ENCODE results near the gene C6orf89. TPM values are rescaled to one million over a fixed set of nuclear protein-coding genes. Genes with fewer than 3 reads are reported as not detected.

The C6orf89 gene
- total and polyA plus RNA-seq, 2 donors (not counting 1 experiment from before 2014, with no cell fraction given): 47.1 to 66.7 TPM

GRCh38 chr6:36875250-36875633 lies 10.5 kb upstream of the C6orf89 start:
- H3K4me3 ChIP-seq (replicated peaks in 1 of 4; ENCODE audit: control extremely low read depth in 1 of 4, insufficient read depth in 1 of 4, low read depth in 3 of 4, low read length in 4 of 4): peak overlapping the region; percentile 79 to 96 (median 94)
- no peaks in the 10 kb centered on the region for H4K20me1 ChIP-seq (ENCODE audit: control insufficient read depth, extremely low read depth, insufficient read depth, low read length)
- H3K36me3 ChIP-seq (ENCODE audit: control insufficient read depth, insufficient read depth, low read length): no peaks in the 10 kb centered on the region
- H3K4me2 ChIP-seq (ENCODE audit: extremely low read depth, insufficient read depth, low read length): peak overlapping the region; percentile 48
- peak overlapping the region; percentile 97 for H3K9ac ChIP-seq (ENCODE audit: insufficient read depth, low read length)
- H3K79me2 ChIP-seq (ENCODE audit: control insufficient read depth, insufficient read depth, low read length): peaks cover 14% of the 10 kb centered on the region
- no peak for DNase-seq (ENCODE audit: low read depth in 2 of 2)
- no peak for TF ChIP-seq EZH2 (IDR thresholded peaks at IDR 0.05; ENCODE audit: low read length, missing control alignments)
- TF ChIP-seq, protein P1, sequence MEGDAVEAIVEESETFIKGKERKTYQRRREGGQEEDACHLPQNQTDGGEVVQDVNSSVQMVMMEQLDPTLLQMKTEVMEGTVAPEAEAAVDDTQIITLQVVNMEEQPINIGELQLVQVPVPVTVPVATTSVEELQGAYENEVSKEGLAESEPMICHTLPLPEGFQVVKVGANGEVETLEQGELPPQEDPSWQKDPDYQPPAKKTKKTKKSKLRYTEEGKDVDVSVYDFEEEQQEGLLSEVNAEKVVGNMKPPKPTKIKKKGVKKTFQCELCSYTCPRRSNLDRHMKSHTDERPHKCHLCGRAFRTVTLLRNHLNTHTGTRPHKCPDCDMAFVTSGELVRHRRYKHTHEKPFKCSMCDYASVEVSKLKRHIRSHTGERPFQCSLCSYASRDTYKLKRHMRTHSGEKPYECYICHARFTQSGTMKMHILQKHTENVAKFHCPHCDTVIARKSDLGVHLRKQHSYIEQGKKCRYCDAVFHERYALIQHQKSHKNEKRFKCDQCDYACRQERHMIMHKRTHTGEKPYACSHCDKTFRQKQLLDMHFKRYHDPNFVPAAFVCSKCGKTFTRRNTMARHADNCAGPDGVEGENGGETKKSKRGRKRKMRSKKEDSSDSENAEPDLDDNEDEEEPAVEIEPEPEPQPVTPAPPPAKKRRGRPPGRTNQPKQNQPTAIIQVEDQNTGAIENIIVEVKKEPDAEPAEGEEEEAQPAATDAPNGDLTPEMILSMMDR (conservative IDR thresholded peaks at IDR 0.05 in 1 of 2, IDR thresholded peaks at IDR 0.05 in 1 of 2; ENCODE audit: low read depth in 1 of 2, low read length in 2 of 2): no peak
- no peaks in the 10 kb centered on the region for H3K9me3 ChIP-seq (ENCODE audit: control insufficient read depth, insufficient read depth, low read depth, low read length)
- peak overlapping the region; percentile 98 for H3K27ac ChIP-seq (ENCODE audit: insufficient read depth, low read length)
- peaks cover 3% of the 10 kb centered on the region for H3K4me1 ChIP-seq (ENCODE audit: control insufficient read depth, extremely low read depth, insufficient read depth, low read length)
- H2AFZ ChIP-seq (ENCODE audit: low read length): peak overlapping the region; percentile 100
- H3K27me3 ChIP-seq (ENCODE audit: control insufficient read depth, insufficient read depth, low read length): no peaks in the 10 kb centered on the region

DNA sequence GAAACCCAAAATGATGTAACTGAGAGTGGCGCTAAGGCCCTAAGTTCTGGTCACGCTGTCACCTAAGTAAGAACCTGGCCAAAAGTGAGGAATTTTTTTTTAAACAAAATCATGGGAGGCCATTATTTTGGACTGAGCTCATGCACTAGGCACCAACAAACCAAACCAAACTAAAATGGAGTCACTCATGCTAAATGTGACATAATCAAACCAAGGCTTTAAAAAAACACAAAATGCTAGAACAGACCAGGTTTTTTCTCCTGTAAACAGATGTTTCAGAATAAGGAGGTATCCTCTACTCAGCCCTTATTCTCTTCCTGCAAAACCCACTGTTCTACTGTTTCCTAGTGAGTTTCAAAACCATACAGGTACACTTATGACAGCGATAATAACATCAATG lies 1.1 kb upstream of the C6orf89 start:
- Histone ChIP-seq H2AFZ (ENCODE audit: low read length) (peak overlapping the region; percentile 7), H3K79me2 (ENCODE audit: control insufficient read depth, insufficient read depth, low read length) (peaks cover 28% of the 10 kb centered on the region), H3K9me3 (ENCODE audit: control insufficient read depth, insufficient read depth, low read depth, low read length) (no peaks in the 10 kb centered on the region), H3K4me2 (ENCODE audit: extremely low read depth, insufficient read depth, low read length) (no peak overlapping the region), H4K20me1 (ENCODE audit: control insufficient read depth, extremely low read depth, insufficient read depth, low read length) (no peaks in the 10 kb centered on the region), H3K27me3 (ENCODE audit: control insufficient read depth, insufficient read depth, low read length) (no peaks in the 10 kb centered on the region), H3K4me1 (ENCODE audit: control insufficient read depth, extremely low read depth, insufficient read depth, low read length) (peaks cover 6% of the 10 kb centered on the region), H3K4me3 (replicated peaks in 1 of 4; ENCODE audit: control extremely low read depth in 1 of 4, insufficient read depth in 1 of 4, low read depth in 3 of 4, low read length in 4 of 4) (no peak overlapping the region), H3K36me3 (ENCODE audit: control insufficient read depth, insufficient read depth, low read length) (no peaks in the 10 kb centered on the region), H3K27ac (ENCODE audit: insufficient read depth, low read length) (no peak overlapping the region), H3K9ac (ENCODE audit: insufficient read depth, low read length) (no peak overlapping the region)
- TF ChIP-seq EZH2 (IDR thresholded peaks at IDR 0.05; ENCODE audit: low read length, missing control alignments): no peak
- TF ChIP-seq, protein P1 (conservative IDR thresholded peaks at IDR 0.05 in 1 of 2, IDR thresholded peaks at IDR 0.05 in 1 of 2; ENCODE audit: low read depth in 1 of 2, low read length in 2 of 2): no peak
- no peak for DNase-seq (ENCODE audit: low read depth in 2 of 2)

DNA sequence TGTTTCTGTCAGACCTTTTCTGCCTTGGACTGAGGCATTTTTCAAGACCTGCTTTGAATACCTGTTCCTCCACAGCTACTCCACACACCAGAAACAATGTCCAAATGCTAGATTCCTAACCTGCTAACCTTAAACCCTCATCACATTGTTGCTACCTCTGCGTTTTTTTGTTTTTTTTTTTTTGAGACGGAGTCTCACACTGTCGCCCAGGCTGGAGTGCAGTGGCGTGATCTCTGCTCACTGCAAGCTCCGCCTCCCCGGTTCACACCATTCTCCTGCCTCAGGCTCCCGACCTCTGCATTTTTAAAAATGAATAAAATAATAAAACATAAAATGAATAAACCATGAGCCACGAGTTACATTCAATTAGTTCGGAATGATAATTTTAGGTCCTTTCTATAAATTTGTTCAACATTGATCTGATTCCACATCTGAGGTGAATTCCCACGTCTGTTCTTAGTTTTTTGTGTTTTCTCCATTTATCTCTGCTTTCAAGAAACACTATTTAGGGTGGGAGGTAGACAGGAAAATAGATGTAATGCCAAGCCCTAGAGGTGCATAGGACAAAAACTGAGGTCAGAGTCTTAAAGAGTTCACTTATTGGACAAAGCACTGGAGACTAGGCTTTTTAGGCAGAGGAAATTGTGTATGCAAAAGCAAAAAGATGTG lies 1.3 kb downstream of the C6orf89 start:
- DNase-seq (ENCODE audit: low read depth in 2 of 2): no peak
- TF ChIP-seq EZH2 (IDR thresholded peaks at IDR 0.05; ENCODE audit: low read length, missing control alignments): no peak
- TF ChIP-seq, protein P1 (conservative IDR thresholded peaks at IDR 0.05 in 1 of 2, IDR thresholded peaks at IDR 0.05 in 1 of 2; ENCODE audit: low read depth in 1 of 2, low read length in 2 of 2): no peak
- H3K4me3 ChIP-seq (replicated peaks in 1 of 4; ENCODE audit: control extremely low read depth in 1 of 4, insufficient read depth in 1 of 4, low read depth in 3 of 4, low read length in 4 of 4): peak overlapping the region; percentile 75 to 98 (median 88)
- H2AFZ ChIP-seq (ENCODE audit: low read length): no peak overlapping the region
- no peaks in the 10 kb centered on the region for H4K20me1 ChIP-seq (ENCODE audit: control insufficient read depth, extremely low read depth, insufficient read depth, low read length)
- H3K9ac ChIP-seq (ENCODE audit: insufficient read depth, low read length): no peak overlapping the region
- H3K27me3 ChIP-seq (ENCODE audit: control insufficient read depth, insufficient read depth, low read length): no peaks in the 10 kb centered on the region
- H3K9me3 ChIP-seq (ENCODE audit: control insufficient read depth, insufficient read depth, low read depth, low read length): no peaks in the 10 kb centered on the region
- peaks cover 37% of the 10 kb centered on the region for H3K79me2 ChIP-seq (ENCODE audit: control insufficient read depth, insufficient read depth, low read length)
- peak overlapping the region; percentile 49 for H3K4me2 ChIP-seq (ENCODE audit: extremely low read depth, insufficient read depth, low read length)
- H3K4me1 ChIP-seq (ENCODE audit: control insufficient read depth, extremely low read depth, insufficient read depth, low read length): peaks cover 6% of the 10 kb centered on the region
- no peaks in the 10 kb centered on the region for H3K36me3 ChIP-seq (ENCODE audit: control insufficient read depth, insufficient read depth, low read length)
- no peak overlapping the region for H3K27ac ChIP-seq (ENCODE audit: insufficient read depth, low read length)

Data from fibroblast of lung (primary cell).